ENCODE results near the gene ITGB3BP.

ITGB3BP gene

GRCh38 chr1:63461661-63462230, 61.3 kb downstream of the ITGB3BP start:
- H3K4me3 ChIP-seq (replicated peaks; ENCODE audit: low read depth, low read length), result no peak overlapping the region

GRCh38 chr1:63458750-63459149, 64.3 kb downstream of the ITGB3BP start:
- H3K4me3 ChIP-seq (replicated peaks; ENCODE audit: low read depth, low read length), result no peak overlapping the region
- no peak for TF ChIP-seq CTCF (IDR thresholded peaks at IDR 0.05; ENCODE audit: low read depth, low read length, missing control alignments)
- no peak for DNase-seq (ENCODE audit: extremely low read depth, low read depth)

More at GRCh38 chr1:63461661-63462230, 61.3 kb downstream of the ITGB3BP start:
- TF ChIP-seq CTCF (IDR thresholded peaks at IDR 0.05; ENCODE audit: low read depth, low read length, missing control alignments), result no peak
- DNase-seq (ENCODE audit: extremely low read depth, low read depth), result no peak

GRCh38 chr1:63454269-63454668, 68.8 kb downstream of the ITGB3BP start:
- no peak overlapping the region for H3K4me3 ChIP-seq (replicated peaks; ENCODE audit: low read depth, low read length)
- no peak for DNase-seq (ENCODE audit: extremely low read depth, low read depth)
- TF ChIP-seq CTCF (IDR thresholded peaks at IDR 0.05; ENCODE audit: low read depth, low read length, missing control alignments), result no peak

DNA sequence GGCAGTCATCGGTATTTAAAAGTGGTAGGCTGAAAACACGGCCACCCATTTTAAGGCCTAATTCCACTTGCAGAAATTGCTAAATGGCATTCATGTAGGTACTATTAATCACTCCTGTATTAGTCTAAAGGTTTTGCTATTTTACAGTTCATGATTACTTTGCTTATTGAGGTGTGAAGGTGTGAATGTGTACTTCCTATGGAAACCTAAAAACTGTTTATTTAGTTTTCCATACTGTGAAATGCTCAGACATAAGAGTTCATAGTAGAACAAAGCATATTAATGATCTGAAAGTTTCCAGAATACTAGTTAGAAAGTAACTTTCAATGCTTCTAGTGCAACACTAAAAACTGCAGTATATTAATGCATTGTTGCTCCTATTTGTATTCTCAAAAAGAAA, 69.8 kb downstream of the ITGB3BP start:
- TF ChIP-seq CTCF (IDR thresholded peaks at IDR 0.05; ENCODE audit: low read depth, low read length, missing control alignments), result no peak
- H3K4me3 ChIP-seq (replicated peaks; ENCODE audit: low read depth, low read length), result no peak overlapping the region
- DNase-seq (ENCODE audit: extremely low read depth, low read depth), result no peak

GRCh38 chr1:63450416-63450815, 72.6 kb downstream of the ITGB3BP start:
- no peak overlapping the region for H3K4me3 ChIP-seq (replicated peaks; ENCODE audit: low read depth, low read length)
- DNase-seq (ENCODE audit: extremely low read depth, low read depth), result no peak
- no peak for TF ChIP-seq CTCF (IDR thresholded peaks at IDR 0.05; ENCODE audit: low read depth, low read length, missing control alignments)

DNA sequence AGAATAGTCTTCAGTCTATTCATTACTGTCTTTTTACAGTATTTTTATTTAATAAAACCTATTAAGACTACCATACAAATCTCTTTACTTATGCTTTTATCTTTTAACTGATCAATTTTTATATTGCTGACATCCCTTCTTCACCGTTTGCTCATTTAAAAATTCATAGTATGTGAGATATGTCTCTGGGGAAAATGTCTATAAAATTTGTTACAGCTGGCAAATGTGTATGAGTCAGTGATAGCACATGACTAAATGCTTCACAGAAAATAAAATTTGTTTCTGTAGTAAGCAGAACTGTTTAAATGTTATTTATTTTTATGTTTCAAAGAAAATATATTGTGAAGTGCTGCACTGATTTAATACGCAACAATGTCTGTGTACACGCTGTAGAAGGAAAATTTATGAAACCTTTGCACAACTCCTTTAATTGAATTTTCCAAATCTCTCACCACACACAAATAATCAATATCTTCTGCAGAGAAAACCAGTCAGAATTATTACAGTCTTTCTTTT, 74.2 kb downstream of the ITGB3BP start:
- no peak for TF ChIP-seq CTCF (IDR thresholded peaks at IDR 0.05; ENCODE audit: low read depth, low read length, missing control alignments)
- no peak for DNase-seq (ENCODE audit: extremely low read depth, low read depth)
- no peak overlapping the region for H3K4me3 ChIP-seq (replicated peaks; ENCODE audit: low read depth, low read length)

- DNase-seq (ENCODE audit: extremely low read depth, low read depth), result no peak
- TF ChIP-seq CTCF (IDR thresholded peaks at IDR 0.05; ENCODE audit: low read depth, low read length, missing control alignments), result no peak
- no peak overlapping the region for H3K4me3 ChIP-seq (replicated peaks; ENCODE audit: low read depth, low read length)
Measured at GRCh38 chr1:63442141-63442475, 80.9 kb downstream of the ITGB3BP start.

Data from HFF-Myc (cell line).